Smooth muscle cell (in vitro differentiated cells): ENCODE results near the gene SLCO2A1. TPM values are rescaled to one million over a fixed set of nuclear protein-coding genes. Genes with fewer than 3 reads are reported as not detected.

ENCODE experiments used
- DNase-seq: peaks from one replicate; lab custom pipeline; 2025; ENCODE audit not compliant: unreplicated experiment; lab: John Stamatoyannopoulos, UW
- H2AFZ ChIP-seq: fragments of 200-600 bp; sonication (generic); 2 replicates; pipeline ENCODE4 v1.6.0; 2016; ENCODE audit warnings: antibody characterized with exemption, low read depth, mild to moderate bottlenecking
- H3F3A ChIP-seq: fragments of 200-600 bp; sonication (generic); 2 replicates; pipeline ENCODE4 v1.6.0; 2017; ENCODE audit warnings: antibody characterized with exemption, low read depth
- H3K27ac ChIP-seq: fragments of 200-600 bp; sonication (generic); 2 replicates; pipeline ENCODE4 v1.5.1; 2016; ENCODE audit warnings: low read depth, mild to moderate bottlenecking
- H3K27me3 ChIP-seq: fragments of 200-600 bp; sonication (generic); 2 replicates; pipeline ENCODE4 v1.6.1; 2016; ENCODE audit warnings: low read depth, mild to moderate bottlenecking
- H3K36me3 ChIP-seq: fragments of 200-600 bp; sonication (generic); 2 replicates; pipeline ENCODE4 v1.5.1; 2016; ENCODE audit warnings: low read depth
- H3K4me1 ChIP-seq: fragments of 200-600 bp; sonication (generic); 2 replicates; pipeline ENCODE4 v1.5.1; 2016; ENCODE audit warnings: low read depth
- H3K4me2 ChIP-seq: fragments of 200-600 bp; sonication (generic); 2 replicates; pipeline ENCODE4 v1.6.0; 2016; ENCODE audit warnings: mild to moderate bottlenecking
- H3K4me3 ChIP-seq: fragments of 200-600 bp; sonication (generic); 2 replicates; pipeline ENCODE4 v1.5.1; 2016; ENCODE audit warnings: mild to moderate bottlenecking
- H3K79me2 ChIP-seq: fragments of 200-600 bp; sonication (generic); 2 replicates; pipeline ENCODE4 v1.6.0; 2016; ENCODE audit warnings: low read depth, mild to moderate bottlenecking
- H3K9ac ChIP-seq: fragments of 200-600 bp; sonication (generic); 2 replicates; pipeline ENCODE4 v1.6.0; 2016; ENCODE audit warnings: low read depth
- H3K9me3 ChIP-seq: fragments of 200-600 bp; sonication (generic); replicated peaks from 2 replicates; pipeline ENCODE4 v1.5.1; 2016; ENCODE audit warnings: low read depth
- H4K20me1 ChIP-seq: fragments of 200-600 bp; sonication (generic); 2 replicates; pipeline ENCODE4 v1.6.0; 2016; ENCODE audit warnings: low read depth
- WGBS: methylation state at CpG from one replicate; pipeline ENCODE4 v1.1.7; 2016; ENCODE audit warnings: low lambda C conversion rate; 5-methylcytosine and 5-hydroxymethylcytosine counted together
- polyA plus RNA-seq: library from polyadenylated mRNA; unstranded; fragments of >200 nt; fragmentation: Nextera tagmentation; extraction: Ambion mirVana; gene quantifications from 2 replicates; pipeline ENCODE4 v1.2.1, GENCODE V29; 2016
- total RNA-seq: library from RNA; depleted of rRNA; stranded (reverse); fragments of >200 nt; gene quantifications from 2 replicates; pipeline ENCODE4 v1.2.3, GENCODE V29; 2014
- TF ChIP-seq, protein P1 (sequence below): fragments of 200-600 bp; sonication (generic); IDR thresholded peaks from 2 replicates; pipeline ENCODE4 v1.5.1; 2017; ENCODE audit warnings: borderline replicate concordance, mild to moderate bottlenecking, antibody characterized with exemption; ENCODE audit not compliant: insufficient read depth, poor library complexity, severe bottlenecking

Gene SLCO2A1
- total and polyA plus RNA-seq, 2 experiments from 2014 or later = 7.7 to 14.2 TPM

DNA sequence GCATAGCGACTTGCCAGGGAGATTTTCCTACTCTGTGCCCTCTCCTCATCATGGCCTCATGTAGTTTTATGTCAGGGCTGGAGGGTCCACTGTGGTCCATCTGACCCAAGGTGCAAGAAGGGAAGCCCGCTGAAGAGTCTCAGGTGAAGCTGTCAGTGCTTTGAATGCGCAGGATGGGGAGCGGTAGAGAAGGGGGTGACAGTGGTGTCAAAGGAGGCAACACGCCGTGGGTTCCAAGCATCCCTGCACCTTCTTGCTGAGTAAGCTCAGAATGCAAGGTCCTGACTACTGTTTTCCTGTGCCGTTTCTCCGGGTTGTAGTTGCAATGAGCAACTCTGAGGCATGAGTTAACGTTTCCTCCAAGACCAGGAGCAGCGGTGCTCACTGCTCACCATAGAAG lies 89.2 kb downstream of the SLCO2A1 start:
- TF ChIP-seq, protein P1, sequence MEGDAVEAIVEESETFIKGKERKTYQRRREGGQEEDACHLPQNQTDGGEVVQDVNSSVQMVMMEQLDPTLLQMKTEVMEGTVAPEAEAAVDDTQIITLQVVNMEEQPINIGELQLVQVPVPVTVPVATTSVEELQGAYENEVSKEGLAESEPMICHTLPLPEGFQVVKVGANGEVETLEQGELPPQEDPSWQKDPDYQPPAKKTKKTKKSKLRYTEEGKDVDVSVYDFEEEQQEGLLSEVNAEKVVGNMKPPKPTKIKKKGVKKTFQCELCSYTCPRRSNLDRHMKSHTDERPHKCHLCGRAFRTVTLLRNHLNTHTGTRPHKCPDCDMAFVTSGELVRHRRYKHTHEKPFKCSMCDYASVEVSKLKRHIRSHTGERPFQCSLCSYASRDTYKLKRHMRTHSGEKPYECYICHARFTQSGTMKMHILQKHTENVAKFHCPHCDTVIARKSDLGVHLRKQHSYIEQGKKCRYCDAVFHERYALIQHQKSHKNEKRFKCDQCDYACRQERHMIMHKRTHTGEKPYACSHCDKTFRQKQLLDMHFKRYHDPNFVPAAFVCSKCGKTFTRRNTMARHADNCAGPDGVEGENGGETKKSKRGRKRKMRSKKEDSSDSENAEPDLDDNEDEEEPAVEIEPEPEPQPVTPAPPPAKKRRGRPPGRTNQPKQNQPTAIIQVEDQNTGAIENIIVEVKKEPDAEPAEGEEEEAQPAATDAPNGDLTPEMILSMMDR = no peak
- no peak overlapping the region for H2AFZ ChIP-seq
- peaks cover 3% of the 10 kb centered on the region for H3F3A ChIP-seq
- H3K4me3 ChIP-seq = no peak overlapping the region
- WGBS = 96% methylated on average over 10 of the region's 10 CpGs
- H4K20me1 ChIP-seq = no peaks in the 10 kb centered on the region
- no peaks in the 10 kb centered on the region for H3K4me1 ChIP-seq
- H3K27ac ChIP-seq = no peak overlapping the region
- no peak overlapping the region for H3K4me2 ChIP-seq
- H3K9ac ChIP-seq = no peak overlapping the region
- no peaks in the 10 kb centered on the region for H3K9me3 ChIP-seq
- no peaks in the 10 kb centered on the region for H3K36me3 ChIP-seq
- no peak for DNase-seq
- no peaks in the 10 kb centered on the region for H3K79me2 ChIP-seq
- no peaks in the 10 kb centered on the region for H3K27me3 ChIP-seq

DNA sequence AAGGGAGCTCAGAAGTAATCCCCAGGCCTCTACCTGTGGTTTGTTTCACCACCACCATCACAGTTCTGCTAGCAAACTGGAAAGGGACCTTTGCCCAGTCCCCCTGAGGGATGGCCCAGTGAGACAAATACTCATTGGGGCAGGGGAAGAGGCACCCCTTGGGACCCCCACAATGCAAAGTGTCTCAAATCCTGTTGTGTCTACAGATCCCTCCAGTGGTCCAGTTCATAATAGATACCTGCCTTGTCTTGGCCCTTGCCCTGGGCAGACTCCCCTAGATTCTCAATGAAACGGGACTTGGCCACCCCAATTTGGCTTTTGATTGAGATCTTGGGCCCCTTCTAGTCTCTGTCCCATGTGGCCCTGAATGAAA lies 90.3 kb downstream of the SLCO2A1 start:
- Histone ChIP-seq H3F3A (peaks cover 3% of the 10 kb centered on the region), H3K4me1 (no peaks in the 10 kb centered on the region), H3K27ac (no peak overlapping the region), H3K36me3 (no peaks in the 10 kb centered on the region), H3K4me3 (no peak overlapping the region), H2AFZ (no peak overlapping the region), H3K4me2 (no peak overlapping the region), H3K27me3 (no peaks in the 10 kb centered on the region), H3K9ac (no peak overlapping the region), H4K20me1 (no peaks in the 10 kb centered on the region), H3K79me2 (no peaks in the 10 kb centered on the region), H3K9me3 (no peaks in the 10 kb centered on the region)
- WGBS = 95% methylated on average over 1 of the region's 1 CpG
- no peak for DNase-seq
- TF ChIP-seq, protein P1 = no peak

DNA sequence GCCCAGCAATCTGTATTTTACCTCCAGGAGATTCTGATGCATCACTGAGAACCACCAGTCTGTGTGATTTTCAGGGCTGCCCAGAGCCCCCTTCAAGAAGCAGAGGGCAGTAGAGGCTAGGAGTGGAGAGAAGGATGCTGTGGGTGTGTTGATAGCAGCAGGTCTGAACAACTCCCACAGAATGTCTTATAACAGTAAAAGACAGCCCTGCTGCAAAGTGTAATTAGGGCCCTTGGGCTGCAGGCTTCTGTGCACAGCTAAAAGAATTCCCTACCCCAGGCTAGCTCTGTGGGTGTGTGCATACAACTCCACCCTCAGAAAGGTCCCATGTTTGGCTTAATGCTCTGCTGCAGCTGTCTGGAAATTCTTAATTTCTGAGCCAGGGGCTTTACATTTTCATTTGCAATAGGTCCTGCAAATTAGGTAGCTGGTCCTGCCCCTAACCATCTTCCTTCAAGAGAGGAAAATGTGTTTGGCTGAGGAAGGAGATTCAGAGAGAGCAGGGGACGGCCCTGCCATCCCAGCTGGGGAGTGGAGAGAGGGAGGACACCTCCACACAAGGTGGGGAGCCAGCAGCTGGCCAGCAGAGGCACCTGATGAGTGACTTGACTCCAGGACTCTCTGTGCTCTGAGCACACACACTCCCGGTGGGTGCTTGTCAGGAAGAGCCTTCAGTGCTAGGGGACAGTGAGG lies 90.8 kb downstream of the SLCO2A1 start:
- Histone ChIP-seq H3K9ac (no peak overlapping the region), H3K27me3 (no peaks in the 10 kb centered on the region), H3K4me2 (no peak overlapping the region), H3K4me3 (no peak overlapping the region), H3F3A (peaks cover under 1% of the 10 kb centered on the region), H3K79me2 (no peaks in the 10 kb centered on the region), H2AFZ (no peak overlapping the region), H3K9me3 (no peaks in the 10 kb centered on the region), H3K27ac (no peak overlapping the region), H4K20me1 (no peaks in the 10 kb centered on the region), H3K36me3 (no peaks in the 10 kb centered on the region), H3K4me1 (no peaks in the 10 kb centered on the region)
- no peak for DNase-seq
- 67% methylated on average over 2 of the region's 2 CpGs for WGBS
- TF ChIP-seq, protein P1 = no peak
